Fibroblast of lung (primary cell): Measurements from ENCODE around the gene WDFY3.
"Not testable (repeated sequence)": the region's sequence is repeated elsewhere in the genome, so short reads cannot be mapped to it uniquely, and the experiment has no call there.

Experiments
- EZH2 ChIP-seq: IDR thresholded peaks from 2 replicates; pipeline ENCODE4 v1.5.1; 2012; ENCODE audit warnings: low read length, control low read depth, mild to moderate bottlenecking; ENCODE audit errors: missing control alignments
- TF ChIP-seq, protein P1 (sequence below), 2 donors: IDR thresholded peaks in 1 of 2; conservative IDR thresholded peaks in 1 of 2; 1 replicate in 1 of 2; 2 replicates in 1 of 2; pipeline ENCODE4 v1.5.1; 2011 to 2012; ENCODE audit warnings: low read length in 2 of 2, control low read depth in 1 of 2, inconsistent platforms in 1 of 2, low read depth in 1 of 2, mild to moderate bottlenecking in 1 of 2

DNA sequence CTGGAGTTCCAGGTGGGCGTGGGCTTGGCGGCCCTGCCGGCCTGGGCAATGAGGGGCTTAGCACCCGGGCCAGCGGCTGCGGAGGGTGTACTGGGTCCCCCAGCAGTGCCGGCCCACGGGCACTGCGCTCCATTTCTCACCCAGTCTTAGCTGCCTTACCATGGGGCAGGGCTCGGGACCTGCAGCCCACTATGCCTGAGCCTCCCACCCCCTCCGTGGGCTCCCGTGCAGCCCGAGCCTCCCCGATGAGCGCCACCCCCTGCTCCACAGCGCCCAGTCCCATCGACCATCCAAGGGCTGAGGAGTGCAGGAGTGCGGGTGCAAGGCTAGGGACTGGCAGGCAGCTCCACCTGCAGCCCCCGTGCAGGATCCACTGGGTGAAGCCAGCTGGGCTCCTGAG is 301.7 kb downstream of the WDFY3 start:
- TF ChIP-seq EZH2 = not testable (repeated sequence)
- TF ChIP-seq, protein P1, sequence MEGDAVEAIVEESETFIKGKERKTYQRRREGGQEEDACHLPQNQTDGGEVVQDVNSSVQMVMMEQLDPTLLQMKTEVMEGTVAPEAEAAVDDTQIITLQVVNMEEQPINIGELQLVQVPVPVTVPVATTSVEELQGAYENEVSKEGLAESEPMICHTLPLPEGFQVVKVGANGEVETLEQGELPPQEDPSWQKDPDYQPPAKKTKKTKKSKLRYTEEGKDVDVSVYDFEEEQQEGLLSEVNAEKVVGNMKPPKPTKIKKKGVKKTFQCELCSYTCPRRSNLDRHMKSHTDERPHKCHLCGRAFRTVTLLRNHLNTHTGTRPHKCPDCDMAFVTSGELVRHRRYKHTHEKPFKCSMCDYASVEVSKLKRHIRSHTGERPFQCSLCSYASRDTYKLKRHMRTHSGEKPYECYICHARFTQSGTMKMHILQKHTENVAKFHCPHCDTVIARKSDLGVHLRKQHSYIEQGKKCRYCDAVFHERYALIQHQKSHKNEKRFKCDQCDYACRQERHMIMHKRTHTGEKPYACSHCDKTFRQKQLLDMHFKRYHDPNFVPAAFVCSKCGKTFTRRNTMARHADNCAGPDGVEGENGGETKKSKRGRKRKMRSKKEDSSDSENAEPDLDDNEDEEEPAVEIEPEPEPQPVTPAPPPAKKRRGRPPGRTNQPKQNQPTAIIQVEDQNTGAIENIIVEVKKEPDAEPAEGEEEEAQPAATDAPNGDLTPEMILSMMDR (conservative IDR thresholded peaks at IDR 0.05 in 1 of 2, IDR thresholded peaks at IDR 0.05 in 1 of 2; ENCODE audit: low read depth in 1 of 2, low read length in 2 of 2) = not testable (repeated sequence)
